22Rv1 (cell line): Measurements from ENCODE around the gene CTAGE1.

Experiments used
- H3K27ac ChIP-seq: fragments of 450-650 bp; 2 replicates; pipeline ENCODE4 v1.5.1; 2017
- ZFX ChIP-seq: fragments of 450-650 bp; IDR thresholded peaks from 2 replicates; pipeline ENCODE4 v1.6.1; 2017; ENCODE audit warnings: antibody characterized with exemption, borderline replicate concordance
- TF ChIP-seq, protein P1 (sequence below): fragments of 450-650 bp; IDR thresholded peaks from 2 replicates; pipeline ENCODE4 v1.5.1; 2017; ENCODE audit warnings: mild to moderate bottlenecking

The CTAGE1 gene, protein sequence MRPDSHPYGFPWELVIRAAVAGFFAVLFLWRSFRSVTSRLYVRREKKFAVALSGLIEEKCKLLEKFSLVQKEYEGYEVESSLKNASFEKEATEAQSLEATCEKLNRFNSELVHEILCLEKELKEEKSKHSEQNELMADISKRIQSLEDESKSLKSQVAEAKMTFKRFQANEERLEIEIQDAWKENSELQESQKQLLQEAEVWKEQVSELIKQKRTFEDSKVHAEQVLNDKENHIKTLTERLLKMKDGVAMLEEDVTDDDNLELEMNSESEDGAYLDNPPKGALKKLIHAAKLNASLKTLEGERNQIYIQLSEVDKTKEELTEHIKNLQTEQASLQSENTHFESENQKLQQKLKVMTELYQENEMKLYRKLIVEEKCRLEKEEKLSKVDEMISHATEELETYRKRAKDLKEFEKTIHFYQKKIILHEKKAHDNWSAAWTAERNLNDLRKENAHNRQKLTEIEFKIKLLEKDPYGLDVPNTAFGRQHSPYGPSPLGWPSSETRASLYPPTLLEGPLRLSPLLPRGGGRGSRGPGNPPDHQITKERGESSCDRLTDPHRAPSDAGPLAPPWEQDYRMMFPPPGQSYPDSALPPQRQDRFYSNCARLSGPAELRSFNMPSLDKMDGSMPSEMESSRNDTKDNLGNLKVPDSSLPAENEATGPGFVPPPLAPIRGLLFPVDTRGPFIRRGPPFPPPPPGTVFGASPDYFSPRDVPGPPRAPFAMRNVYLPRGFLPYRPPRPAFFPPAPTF

GRCh38 chr18:22417496-22418188 lies at the start of gene CTAGE1:
Gene CTAGE1 (minus strand): TSS chr18:22417915. CDS start chr18:22417811, 104 bp downstream.
- TF ChIP-seq, protein P1, sequence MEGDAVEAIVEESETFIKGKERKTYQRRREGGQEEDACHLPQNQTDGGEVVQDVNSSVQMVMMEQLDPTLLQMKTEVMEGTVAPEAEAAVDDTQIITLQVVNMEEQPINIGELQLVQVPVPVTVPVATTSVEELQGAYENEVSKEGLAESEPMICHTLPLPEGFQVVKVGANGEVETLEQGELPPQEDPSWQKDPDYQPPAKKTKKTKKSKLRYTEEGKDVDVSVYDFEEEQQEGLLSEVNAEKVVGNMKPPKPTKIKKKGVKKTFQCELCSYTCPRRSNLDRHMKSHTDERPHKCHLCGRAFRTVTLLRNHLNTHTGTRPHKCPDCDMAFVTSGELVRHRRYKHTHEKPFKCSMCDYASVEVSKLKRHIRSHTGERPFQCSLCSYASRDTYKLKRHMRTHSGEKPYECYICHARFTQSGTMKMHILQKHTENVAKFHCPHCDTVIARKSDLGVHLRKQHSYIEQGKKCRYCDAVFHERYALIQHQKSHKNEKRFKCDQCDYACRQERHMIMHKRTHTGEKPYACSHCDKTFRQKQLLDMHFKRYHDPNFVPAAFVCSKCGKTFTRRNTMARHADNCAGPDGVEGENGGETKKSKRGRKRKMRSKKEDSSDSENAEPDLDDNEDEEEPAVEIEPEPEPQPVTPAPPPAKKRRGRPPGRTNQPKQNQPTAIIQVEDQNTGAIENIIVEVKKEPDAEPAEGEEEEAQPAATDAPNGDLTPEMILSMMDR: no peak
- no peak for TF ChIP-seq ZFX
- no peak within 1 kb of the TSS for H3K27ac ChIP-seq

DNA sequence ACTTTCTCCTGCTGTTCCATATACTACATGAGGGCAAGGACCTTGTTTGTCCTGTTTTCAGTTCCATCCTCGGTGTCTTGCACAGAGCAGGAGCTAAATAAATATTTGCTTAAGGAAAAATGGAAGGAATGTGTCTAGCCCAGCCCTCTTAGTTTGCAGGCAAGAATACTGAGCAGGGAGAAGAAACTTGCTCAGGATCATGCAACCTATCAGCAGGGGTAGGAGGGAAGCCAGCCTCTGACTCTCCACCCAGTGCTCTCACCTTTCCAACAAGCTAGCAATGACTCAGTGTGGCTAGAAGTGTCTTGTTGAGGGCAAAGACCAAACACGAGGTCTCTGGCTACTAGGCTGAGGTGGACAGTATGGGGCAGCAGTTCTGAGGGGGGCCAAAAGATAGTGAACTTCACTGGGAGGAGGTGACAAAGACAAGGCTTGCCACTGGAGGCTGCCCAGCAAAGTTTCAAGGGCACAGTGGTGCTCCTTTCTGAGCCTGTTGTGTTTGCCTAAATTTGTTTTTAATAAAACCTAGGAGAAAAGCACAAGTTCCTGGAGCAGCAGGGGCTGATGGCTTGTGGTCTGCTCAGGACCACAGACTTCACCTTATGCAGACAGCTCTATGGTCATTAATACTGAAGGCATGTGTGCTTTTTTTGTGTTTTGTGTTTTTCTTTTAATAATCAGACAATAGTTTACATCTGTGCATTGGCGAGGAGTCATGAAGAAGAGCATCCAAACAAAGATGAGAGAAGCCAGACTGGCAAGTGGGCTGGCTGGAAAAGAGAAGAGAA lies 49.1 kb upstream of the CTAGE1 start:
- peak overlapping the region; percentile 84 for H3K27ac ChIP-seq
- no peak for TF ChIP-seq ZFX
- TF ChIP-seq, protein P1: no peak

GRCh38 chr18:22465859-22466457 lies 48.2 kb upstream of the CTAGE1 start:
- peak overlapping the region; percentile 84 for H3K27ac ChIP-seq
- TF ChIP-seq, protein P1: no peak
- no peak for TF ChIP-seq ZFX

DNA sequence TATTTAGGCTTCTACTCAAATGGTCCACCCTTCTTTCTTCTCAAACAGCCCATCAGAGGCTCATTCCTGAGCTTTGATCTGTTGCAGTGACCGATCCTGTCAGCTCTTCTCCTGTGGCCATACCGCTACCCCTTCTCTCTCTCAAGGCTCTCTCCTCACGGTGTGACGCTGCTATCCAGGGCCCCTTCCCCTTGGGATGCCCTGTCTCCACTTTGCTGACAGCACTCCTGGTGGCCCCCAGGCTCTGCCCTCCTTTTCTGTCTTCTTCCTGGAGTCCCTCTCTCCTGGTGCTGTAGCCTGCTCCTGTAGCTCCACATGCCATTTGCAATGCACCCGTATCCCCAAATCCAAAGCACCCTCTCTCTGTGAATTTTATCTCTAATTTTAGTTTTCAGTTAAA lies 45.4 kb upstream of the CTAGE1 start:
- TF ChIP-seq ZFX: no peak
- TF ChIP-seq, protein P1: no peak
- no peak overlapping the region for H3K27ac ChIP-seq

GRCh38 chr18:22459491-22459890 lies 41.8 kb upstream of the CTAGE1 start:
- no peak for TF ChIP-seq ZFX
- TF ChIP-seq, protein P1: no peak

GRCh38 chr18:22457524-22457923 lies 39.8 kb upstream of the CTAGE1 start:
- no peak overlapping the region for H3K27ac ChIP-seq
- no peak for TF ChIP-seq ZFX
- TF ChIP-seq, protein P1: no peak

More at GRCh38 chr18:22459491-22459890, 41.8 kb upstream of the CTAGE1 start:
- H3K27ac ChIP-seq: no peak overlapping the region
